H1 (cell line): ENCODE results near the gene CRABP1. TPM values are rescaled to one million over a fixed set of nuclear protein-coding genes. Genes with fewer than 3 reads are reported as not detected.

ENCODE experiments used
- BCL11A ChIP-seq, 2 experiments: IDR thresholded peaks; one replicate each; pipeline ENCODE4 v1.6.1; 2011; ENCODE audit warnings: low read depth in 2 of 2, low read length in 2 of 2, mild to moderate bottlenecking in 2 of 2
- CBX5 ChIP-seq: fragments of 300-800, 300-1000 bp; sonication (generic); IDR thresholded peaks from 2 replicates; pipeline ENCODE4 v1.7.1; 2016; ENCODE audit warnings: antibody characterized with exemption, low read length, low read depth
- CREB1 ChIP-seq: IDR thresholded peaks from 2 replicates; pipeline ENCODE4 v1.6.1; 2012; ENCODE audit warnings: inconsistent platforms
- KDM4A ChIP-seq: IDR thresholded peaks from one replicate; pipeline ENCODE4 v1.7.1; 2012; ENCODE audit warnings: low read depth, mild to moderate bottlenecking, moderate library complexity, low read length, inconsistent platforms; ENCODE audit not compliant: severe bottlenecking
- KDM5A ChIP-seq: fragments of 200-600 bp; IDR thresholded peaks from 2 replicates; pipeline ENCODE4 v1.7.1; 2012; ENCODE audit warnings: mild to moderate bottlenecking, low read length, inconsistent platforms, mixed read lengths
- MAX ChIP-seq: IDR thresholded peaks from 2 replicates; pipeline ENCODE4 v1.6.1; 2012; ENCODE audit warnings: inconsistent platforms
- RAD21 ChIP-seq, 2 experiments: IDR thresholded peaks in 1 of 2; conservative IDR thresholded peaks in 1 of 2; 2 replicates each; pipeline ENCODE4 v1.6.1; 2011; ENCODE audit warnings: low read depth in 2 of 2, low read length in 2 of 2, improper control_type of control experiment in 1 of 2, inconsistent platforms in 1 of 2, mild to moderate bottlenecking in 1 of 2, moderate library complexity in 1 of 2
- SIN3A ChIP-seq, 2 experiments: IDR thresholded peaks in 1 of 2; conservative IDR thresholded peaks in 1 of 2; 2 replicates each; pipeline ENCODE4 v1.6.1; 2011 to 2012; ENCODE audit warnings: low read length in 2 of 2, improper control_type of control experiment in 1 of 2, low read depth in 1 of 2, mild to moderate bottlenecking in 1 of 2
- polyA plus RNA-seq, 7 experiments: library from polyadenylated mRNA; depleted of rRNA in 3 of 7; stranded (reverse) in 5 of 7; unstranded in 2 of 7; fragments of >200 nt in 5 of 7; fragments of 200-250 nt in 2 of 7; gene quantifications; 1 replicate in 5 of 7; 2 replicates in 1 of 7; 4 replicates in 1 of 7; pipeline versions ENCODE4 v1.2.1 to v1.2.3, GENCODE V29; 2011 to 2013; ENCODE audit warnings: missing spikeins in 2 of 7, mixed read lengths in 2 of 7
- total RNA-seq: library from RNA; stranded (reverse); fragmentation: NEBNext Ultra II Directional; extraction: Animal tissue kit (Norgen Biotek cat#: 25700); gene quantifications from 2 replicates; pipeline ENCODE4 v1.2.1, GENCODE V29; 2021

CRABP1 gene
- total and polyA plus RNA-seq, 2 of the 8 experiments (the other 6 are each of a cell fraction or from before 2014, with no cell fraction given) = 385 to 655 TPM

DNA sequence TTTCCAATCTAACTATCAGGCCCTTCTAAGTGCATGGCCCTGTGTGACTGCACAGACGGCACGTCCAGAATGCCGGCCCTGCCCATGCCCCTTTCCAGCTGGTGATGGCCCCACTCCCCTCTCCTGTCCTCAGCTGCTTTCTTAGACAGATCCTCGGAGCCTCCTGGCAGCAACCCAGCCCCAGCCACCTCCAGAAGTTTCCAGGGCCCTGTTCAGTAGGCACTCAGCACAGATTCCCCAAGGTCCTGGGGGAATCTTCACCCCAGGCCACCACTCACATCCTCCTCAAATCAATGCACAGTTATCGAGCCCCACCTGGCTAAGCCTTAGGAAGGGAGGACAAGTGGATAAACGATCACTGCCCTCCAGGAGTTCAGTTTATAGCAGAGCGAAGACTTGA, 1.4 kb upstream of the CRABP1 start (continued):
- TF ChIP-seq CREB1 (no peak), RAD21 (IDR thresholded peaks at IDR 0.05 in 1 of 2, conservative IDR thresholded peaks at IDR 0.05 in 1 of 2; ENCODE audit: low read depth in 2 of 2, low read length in 2 of 2) (no peak), SIN3A (conservative IDR thresholded peaks at IDR 0.05 in 1 of 2, IDR thresholded peaks at IDR 0.05 in 1 of 2; ENCODE audit: low read depth in 1 of 2, low read length in 2 of 2) (no peak), MAX (no peak), BCL11A (IDR thresholded peaks at IDR 0.05; ENCODE audit: low read depth in 2 of 2, low read length in 2 of 2) (no peak), KDM5A (no peak), KDM4A (no peak), CBX5 (no peak)
